ENCODE results near the gene TRIP10.

The TRIP10 gene

DNA sequence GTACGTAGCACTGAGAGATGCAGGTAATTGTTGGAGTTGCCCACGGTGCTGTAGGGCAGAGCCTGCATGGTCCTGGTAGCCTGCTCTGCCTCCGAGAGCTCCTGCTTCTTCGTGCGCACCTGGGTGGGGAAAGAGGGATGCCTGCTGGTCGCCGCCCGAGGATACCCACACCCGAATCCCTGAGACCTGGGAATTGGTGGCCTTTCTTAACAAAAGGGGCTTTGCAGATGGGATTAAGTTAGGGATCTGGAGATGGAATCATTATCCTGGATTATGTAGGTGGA lies 28.5 kb upstream of the TRIP10 start:
- DNase-seq (ENCODE audit: low spot score), result no peak

GRCh38 chr19:6711605-6712004 lies 27.9 kb upstream of the TRIP10 start:
- no peak for DNase-seq (ENCODE audit: low spot score)

GRCh38 chr19:6712231-6712630 lies 27.2 kb upstream of the TRIP10 start:
- no peak for DNase-seq (ENCODE audit: low spot score)

- no peak for DNase-seq (ENCODE audit: low spot score)
These were observed 26.5 kb upstream of the TRIP10 start for GRCh38 chr19:6712692-6713670.

- no peak for DNase-seq (ENCODE audit: low spot score)
These were observed 25.4 kb upstream of the TRIP10 start for GRCh38 chr19:6713773-6714692.

DNA sequence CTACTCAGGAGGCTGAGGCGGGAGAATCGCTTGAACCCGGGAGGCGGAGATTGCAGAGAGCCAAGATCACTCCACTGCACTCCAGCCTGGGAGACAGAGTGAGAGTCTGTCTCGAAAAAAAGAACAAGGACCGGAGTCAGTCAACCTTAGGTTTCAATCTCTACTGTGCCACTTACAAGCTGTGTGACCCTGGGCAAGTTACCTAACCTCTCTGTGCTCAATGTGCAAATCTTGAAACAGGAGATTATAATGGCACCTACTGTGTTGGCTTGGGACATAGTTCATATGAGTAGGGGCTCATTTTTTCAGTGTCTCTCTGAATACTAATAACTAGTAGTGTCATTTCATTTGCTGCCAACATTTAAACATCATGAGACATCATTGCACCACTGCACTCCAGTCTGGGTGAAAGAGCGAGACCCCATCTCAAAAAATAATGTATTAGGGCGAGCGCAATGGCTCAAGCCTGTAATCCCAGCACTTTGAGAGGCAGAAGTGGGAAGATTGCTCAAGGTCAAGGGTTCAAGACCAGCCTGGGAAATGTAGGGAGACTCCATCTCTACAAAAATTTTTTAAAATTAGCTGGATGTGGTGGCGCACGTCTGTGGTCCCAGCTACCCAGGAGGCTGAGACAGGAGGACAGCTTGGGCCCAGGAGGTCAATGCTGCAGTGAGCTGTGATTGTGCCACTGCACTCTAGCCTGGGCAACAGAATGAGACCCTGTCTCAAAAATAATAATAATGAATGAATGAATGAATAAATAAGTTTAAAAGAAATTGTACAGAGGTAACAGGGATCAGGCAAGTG lies 24.5 kb upstream of the TRIP10 start:
- no peak for DNase-seq (ENCODE audit: low spot score)

GRCh38 chr19:6716610-6716970 lies 22.9 kb upstream of the TRIP10 start:
- no peak for DNase-seq (ENCODE audit: low spot score)

DNA sequence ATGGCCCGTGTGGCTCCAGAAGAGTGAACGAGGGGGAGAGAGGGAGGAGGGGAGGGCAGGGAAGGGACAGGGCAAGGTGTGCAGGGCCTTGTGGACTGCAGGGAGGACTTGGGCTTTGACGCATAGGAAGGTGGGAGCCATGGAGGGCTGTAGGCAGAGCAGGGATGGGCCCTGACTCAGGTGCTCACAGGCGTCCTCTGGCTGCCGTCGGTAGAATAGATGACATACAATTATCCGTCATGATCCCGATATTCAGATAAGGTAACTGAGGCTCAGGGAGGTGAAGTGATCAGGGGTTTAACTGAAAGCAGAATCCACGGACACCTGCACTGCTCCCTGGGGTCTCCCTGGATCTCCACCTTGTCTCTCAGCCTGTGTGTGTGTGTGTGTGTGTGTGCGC lies 22.4 kb upstream of the TRIP10 start:
- no peak for DNase-seq (ENCODE audit: low spot score)

GRCh38 chr19:6717441-6717971 lies 22.0 kb upstream of the TRIP10 start:
- no peak for DNase-seq (ENCODE audit: low spot score)

DNA sequence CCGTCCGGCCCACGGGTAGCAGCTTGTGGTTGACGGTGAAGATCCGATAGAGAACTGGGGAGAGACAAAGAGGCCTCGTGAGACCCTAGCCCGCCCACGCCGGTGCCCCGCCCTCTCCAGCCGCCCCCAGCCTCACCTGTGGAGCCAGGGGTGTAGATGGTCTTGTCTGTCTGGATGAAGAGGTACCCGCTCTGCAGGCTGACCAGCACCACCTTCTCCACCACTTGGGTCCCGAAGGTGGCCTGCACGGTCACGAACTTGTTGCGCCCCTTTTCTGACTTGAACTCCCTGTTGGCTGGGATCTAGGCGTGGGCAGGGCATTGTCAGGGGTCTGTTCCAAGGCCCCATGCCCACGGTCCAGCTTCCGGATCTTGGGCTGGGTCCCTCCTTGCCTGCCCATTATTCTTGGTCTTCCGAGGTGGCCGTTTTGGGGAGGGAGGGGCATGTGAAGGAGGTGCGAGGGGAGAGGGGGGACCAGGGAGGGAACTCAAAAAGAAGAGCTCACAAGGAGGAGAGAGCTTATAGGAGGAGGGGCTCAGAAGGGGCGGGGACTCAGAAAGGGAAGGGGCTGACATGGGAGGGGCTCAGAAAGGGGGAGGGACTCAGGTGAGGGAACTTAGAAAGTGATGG lies 21.3 kb upstream of the TRIP10 start:
- DNase-seq (ENCODE audit: low spot score), result no peak

GRCh38 chr19:6718741-6719539 lies 20.5 kb upstream of the TRIP10 start:
- no peak for DNase-seq (ENCODE audit: low spot score)

DNA sequence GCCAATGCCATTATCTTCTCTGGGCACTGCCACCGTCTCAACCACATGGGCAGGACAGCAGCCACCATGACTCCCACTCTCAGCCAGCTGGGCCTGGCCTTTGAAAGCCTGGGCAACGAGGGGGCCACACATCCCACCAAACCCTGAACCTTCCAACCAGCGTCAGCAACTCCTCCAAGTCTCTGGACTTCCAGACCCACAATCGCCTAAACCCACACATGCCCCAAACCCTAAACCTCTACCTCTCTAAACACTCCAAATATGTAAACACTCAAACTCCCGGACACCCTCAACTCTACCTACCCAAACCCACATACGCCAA lies 20.0 kb upstream of the TRIP10 start:
- DNase-seq (ENCODE audit: low spot score), result no peak

DNA sequence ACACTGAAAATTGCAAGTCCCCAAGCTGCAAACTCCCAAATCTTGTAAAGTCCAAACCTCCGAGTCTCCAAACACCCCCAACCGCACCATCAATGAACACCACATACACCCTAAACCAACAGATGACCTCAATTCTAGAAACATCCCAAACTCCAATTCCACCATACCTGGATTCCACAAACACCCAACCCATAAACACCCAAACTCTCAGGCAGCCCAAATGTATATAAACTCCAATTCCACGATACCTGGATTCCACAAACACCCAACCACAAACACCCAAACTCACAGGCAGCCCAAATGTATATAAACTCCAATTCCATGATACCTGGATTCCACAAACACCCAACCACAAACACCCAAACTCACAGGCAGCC lies 19.5 kb upstream of the TRIP10 start:
- DNase-seq (ENCODE audit: low spot score), result no peak

GRCh38 chr19:6720369-6721137 lies 18.9 kb upstream of the TRIP10 start, which contains the start of gene C3:
Gene C3 (minus strand): TSS chr19:6720650. CDS start chr19:6720589, 61 bp downstream.
- DNase-seq (ENCODE audit: low spot score), result no peak

- no peak for DNase-seq (ENCODE audit: low spot score)
These were observed 18.4 kb upstream of the TRIP10 start for GRCh38 chr19:6721138-6721474.

DNA sequence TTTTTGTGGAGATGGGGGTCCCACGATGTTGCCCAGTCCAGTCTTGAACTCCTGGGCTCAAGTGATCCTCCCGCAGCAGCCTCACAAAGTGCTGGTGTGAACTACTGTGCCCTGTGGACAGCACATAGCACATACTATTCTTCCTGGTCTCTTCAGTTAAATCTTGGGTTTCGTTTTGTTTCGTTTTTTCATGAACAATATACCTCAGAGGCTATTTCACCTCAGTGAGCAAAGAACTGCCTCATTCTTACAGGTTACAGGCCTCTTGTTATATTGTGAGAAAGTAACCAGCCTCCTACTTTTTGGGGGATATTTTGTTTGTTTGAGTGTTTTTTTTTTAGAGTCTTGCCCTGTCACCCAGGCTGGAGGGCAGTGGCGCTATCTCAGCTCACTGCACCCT lies 17.7 kb upstream of the TRIP10 start:
- DNase-seq (ENCODE audit: low spot score), result no peak

DNA sequence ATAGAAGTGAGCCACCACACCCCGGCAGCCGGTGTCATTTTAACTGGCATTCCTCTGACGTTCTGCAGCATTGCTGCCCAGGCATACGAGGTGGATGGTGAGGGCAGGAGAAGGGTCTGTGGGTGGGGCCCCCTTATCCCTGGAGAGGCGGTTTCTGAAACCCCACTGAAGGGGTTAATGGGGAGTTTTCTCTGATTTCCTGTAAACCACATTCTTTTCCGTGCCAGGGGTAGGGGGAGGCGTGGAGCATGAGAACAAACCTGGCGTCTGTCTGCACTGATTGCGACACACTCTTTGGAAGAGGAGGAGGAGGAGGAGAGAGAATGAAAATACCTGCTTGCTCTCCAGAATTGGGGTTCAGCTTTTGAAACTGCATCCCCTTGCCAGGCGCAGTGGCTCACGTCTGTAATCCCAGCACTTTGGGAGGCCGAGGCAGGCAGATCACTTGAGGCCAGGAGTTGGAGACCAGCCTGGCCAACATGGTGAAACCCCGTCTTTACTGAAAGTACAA lies 16.3 kb upstream of the TRIP10 start:
- DNase-seq (ENCODE audit: low spot score), result no peak

DNA sequence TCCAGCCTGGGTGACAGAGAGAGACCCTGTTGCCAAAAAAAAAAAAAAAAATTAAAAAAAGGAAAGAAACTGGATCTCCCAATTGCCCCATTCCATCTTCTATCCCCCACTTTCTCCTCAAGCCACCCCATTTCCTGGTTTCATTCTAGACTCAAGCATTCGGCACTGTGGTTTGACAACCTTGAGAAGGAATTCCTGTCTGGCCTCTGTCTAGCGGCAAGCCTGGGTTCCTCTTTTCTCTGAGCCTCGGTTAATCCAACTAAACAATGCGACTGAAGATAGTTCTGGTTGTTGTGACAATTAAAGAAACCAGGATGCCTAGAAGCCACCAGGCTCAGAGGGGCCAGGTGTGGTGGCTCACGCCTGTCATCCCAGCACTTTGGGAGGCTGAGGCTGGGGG lies 15.7 kb upstream of the TRIP10 start:
- no peak for DNase-seq (ENCODE audit: low spot score)

Measured in SK-N-DZ (cell line).